Neural progenitor cell (in vitro differentiated cells): ENCODE results near the gene CEP85. TPM values are rescaled to one million over a fixed set of nuclear protein-coding genes. Genes with fewer than 3 reads are reported as not detected.
A peak's percentile ranks its signal among the peaks of the same experiment; 100 is the strongest.

Experiments used
- DNase-seq: peaks from one replicate; pipeline ENCODE4 v3.0.0-alpha.2; 2016; ENCODE audit warnings: low spot score
- H2AFZ ChIP-seq: fragments of 200-600 bp; sonication (generic); replicated peaks from 2 replicates; pipeline ENCODE4 v1.6.1; 2016; ENCODE audit warnings: antibody characterized with exemption
- H3F3A ChIP-seq: fragments of 200-600 bp; sonication (generic); 2 replicates; pipeline ENCODE4 v1.6.1; 2016; ENCODE audit warnings: antibody characterized with exemption, low read depth
- H3K27ac ChIP-seq: fragments of 200-600 bp; sonication (generic); 2 replicates; pipeline ENCODE4 v1.5.1; 2016; ENCODE audit warnings: mild to moderate bottlenecking
- H3K27me3 ChIP-seq: fragments of 200-600 bp; sonication (generic); 2 replicates; pipeline ENCODE4 v1.6.1; 2016; ENCODE audit warnings: mild to moderate bottlenecking, moderate library complexity
- H3K36me3 ChIP-seq: fragments of 200-600 bp; sonication (generic); 2 replicates; pipeline ENCODE4 v1.5.1; 2016
- H3K4me1 ChIP-seq: fragments of 200-600 bp; sonication (generic); 2 replicates; pipeline ENCODE4 v1.6.1; 2016; ENCODE audit warnings: mixed run types
- H3K4me2 ChIP-seq: fragments of 200-600 bp; sonication (generic); 2 replicates; pipeline ENCODE4 v1.6.1; 2016
- H3K4me3 ChIP-seq: fragments of 200-600 bp; sonication (generic); 2 replicates; pipeline ENCODE4 v1.5.1; 2016
- H3K79me2 ChIP-seq: fragments of 200-600 bp; sonication (generic); 2 replicates; pipeline ENCODE4 v1.6.1; 2016; ENCODE audit warnings: low read depth
- H3K9ac ChIP-seq: fragments of 200-600 bp; sonication (generic); 2 replicates; pipeline ENCODE4 v1.6.1; 2016
- H3K9me3 ChIP-seq: fragments of 200-600 bp; sonication (generic); 2 replicates; pipeline ENCODE4 v1.5.1; 2016; ENCODE audit warnings: low read depth
- H4K20me1 ChIP-seq: fragments of 200-600 bp; sonication (generic); 2 replicates; pipeline ENCODE4 v1.6.1; 2016; ENCODE audit warnings: low read depth
- H3K27ac Mint-ChIP-seq: 3 replicates; pipeline ENCODE4 v1.8.0; 2021; ENCODE audit warnings: mixed read lengths
- H3K27me3 Mint-ChIP-seq: 2 replicates; pipeline ENCODE4 v1.8.0; 2022; ENCODE audit warnings: low read depth, mild to moderate bottlenecking, inconsistent platforms, moderate library complexity, mixed read lengths; ENCODE audit not compliant: insufficient read depth
- H3K36me3 Mint-ChIP-seq: 3 replicates; pipeline ENCODE4 v1.8.0; 2021; ENCODE audit warnings: mixed read lengths
- H3K4me1 Mint-ChIP-seq: 3 replicates; pipeline ENCODE4 v1.8.0; 2021; ENCODE audit warnings: mixed read lengths
- H3K4me3 Mint-ChIP-seq: 3 replicates; pipeline ENCODE4 v1.8.0; 2021; ENCODE audit warnings: mild to moderate bottlenecking, moderate library complexity, mixed read lengths
- H3K9me3 Mint-ChIP-seq: 3 replicates; pipeline ENCODE4 v1.8.0; 2020; ENCODE audit warnings: mixed read lengths
- EZH2 ChIP-seq: fragments of 200-600 bp; sonication (generic); IDR thresholded peaks from 2 replicates; pipeline ENCODE4 v1.6.1; 2017; ENCODE audit warnings: antibody characterized with exemption, mild to moderate bottlenecking, moderate library complexity
- EZH2phosphoT487 ChIP-seq: fragments of 200-600 bp; sonication (generic); IDR thresholded peaks from 2 replicates; pipeline ENCODE4 v1.6.1; 2017; ENCODE audit warnings: antibody characterized with exemption
- total RNA-seq: library from RNA; depleted of rRNA; stranded (reverse); fragments of >200 nt; gene quantifications from 2 replicates; pipeline ENCODE4 v1.2.3, GENCODE V29; 2015; ENCODE audit warnings: low replicate concordance
- TF ChIP-seq, protein P1 (sequence below): fragments of 200-600 bp; sonication (generic); IDR thresholded peaks from 2 replicates; pipeline ENCODE4 v1.5.1; 2017; ENCODE audit warnings: antibody characterized with exemption, mild to moderate bottlenecking

Gene CEP85
- total RNA-seq, 1 donor from 2014 or later: 41.4 TPM

DNA sequence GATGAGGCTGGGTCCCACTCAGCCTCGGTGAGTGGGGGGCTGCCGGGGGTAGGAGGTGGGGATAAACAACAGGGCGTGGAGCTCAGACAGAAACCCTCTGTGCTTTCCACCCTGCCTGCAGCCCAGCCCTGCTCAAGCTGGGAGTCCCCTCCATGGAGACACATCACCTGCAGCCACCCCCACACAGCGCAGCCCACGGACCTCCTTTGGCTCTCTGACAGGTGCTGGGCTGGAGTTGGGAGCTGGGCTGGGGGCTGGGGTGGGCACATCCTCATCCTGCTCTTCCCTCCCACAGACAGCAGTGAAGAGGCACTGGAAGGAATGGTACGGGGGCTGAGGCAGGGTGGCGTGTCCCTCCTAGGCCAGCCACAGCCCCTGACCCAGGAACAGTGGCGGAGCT, 45.5 kb upstream of the CEP85 start:
- Mint-ChIP-seq H3K4me3 (no peak overlapping the region), H3K4me1 (peaks cover 17% of the 10 kb centered on the region), H3K27ac (no peak overlapping the region), H3K9me3 (peaks cover 4% of the 10 kb centered on the region), H3K36me3 (no peaks in the 10 kb centered on the region), H3K27me3 (peaks cover 11% of the 10 kb centered on the region)
- no peaks in the 10 kb centered on the region for H3K27me3 ChIP-seq
- no peak overlapping the region for H3K9ac ChIP-seq
- no peak overlapping the region for H3K27ac ChIP-seq
- peaks cover 4% of the 10 kb centered on the region for H3K4me1 ChIP-seq
- H4K20me1 ChIP-seq: no peaks in the 10 kb centered on the region
- H3K4me3 ChIP-seq: no peak overlapping the region
- TF ChIP-seq EZH2 (no peak), EZH2phosphoT487 (no peak)
- TF ChIP-seq, protein P1, sequence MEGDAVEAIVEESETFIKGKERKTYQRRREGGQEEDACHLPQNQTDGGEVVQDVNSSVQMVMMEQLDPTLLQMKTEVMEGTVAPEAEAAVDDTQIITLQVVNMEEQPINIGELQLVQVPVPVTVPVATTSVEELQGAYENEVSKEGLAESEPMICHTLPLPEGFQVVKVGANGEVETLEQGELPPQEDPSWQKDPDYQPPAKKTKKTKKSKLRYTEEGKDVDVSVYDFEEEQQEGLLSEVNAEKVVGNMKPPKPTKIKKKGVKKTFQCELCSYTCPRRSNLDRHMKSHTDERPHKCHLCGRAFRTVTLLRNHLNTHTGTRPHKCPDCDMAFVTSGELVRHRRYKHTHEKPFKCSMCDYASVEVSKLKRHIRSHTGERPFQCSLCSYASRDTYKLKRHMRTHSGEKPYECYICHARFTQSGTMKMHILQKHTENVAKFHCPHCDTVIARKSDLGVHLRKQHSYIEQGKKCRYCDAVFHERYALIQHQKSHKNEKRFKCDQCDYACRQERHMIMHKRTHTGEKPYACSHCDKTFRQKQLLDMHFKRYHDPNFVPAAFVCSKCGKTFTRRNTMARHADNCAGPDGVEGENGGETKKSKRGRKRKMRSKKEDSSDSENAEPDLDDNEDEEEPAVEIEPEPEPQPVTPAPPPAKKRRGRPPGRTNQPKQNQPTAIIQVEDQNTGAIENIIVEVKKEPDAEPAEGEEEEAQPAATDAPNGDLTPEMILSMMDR: no peak
- no peak overlapping the region for H3K4me2 ChIP-seq
- H3K79me2 ChIP-seq: no peaks in the 10 kb centered on the region
- no peak overlapping the region for H2AFZ ChIP-seq
- no peaks in the 10 kb centered on the region for H3K36me3 ChIP-seq
- DNase-seq: no peak
- H3F3A ChIP-seq: no peaks in the 10 kb centered on the region
- H3K9me3 ChIP-seq: no peaks in the 10 kb centered on the region

DNA sequence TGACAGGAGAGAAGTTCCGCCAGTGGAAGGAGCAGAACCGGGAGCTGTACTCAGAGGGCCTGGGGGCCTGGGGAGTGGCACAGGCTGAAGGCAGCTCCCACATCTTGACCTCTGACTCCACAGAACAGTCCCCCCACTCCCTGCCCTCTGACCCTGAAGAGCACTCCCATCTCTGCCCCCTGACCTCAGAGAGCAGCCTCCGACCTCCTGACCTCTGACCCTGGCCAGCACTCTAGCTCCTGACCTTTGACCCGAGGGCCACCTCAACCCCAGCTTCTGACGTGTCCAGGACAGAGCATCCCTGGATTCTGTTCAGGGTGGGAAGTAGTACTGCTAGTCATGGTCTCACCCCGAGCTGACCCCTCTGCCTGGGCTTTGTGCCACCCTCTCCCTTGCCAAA, 44.7 kb upstream of the CEP85 start:
- peaks cover 17% of the 10 kb centered on the region for H3K4me1 Mint-ChIP-seq
- Histone ChIP-seq H3K27me3 (no peaks in the 10 kb centered on the region), H2AFZ (no peak overlapping the region), H3K9me3 (no peaks in the 10 kb centered on the region), H3K4me3 (no peak overlapping the region), H3K27ac (no peak overlapping the region), H4K20me1 (no peaks in the 10 kb centered on the region), H3K9ac (no peak overlapping the region), H3K4me2 (no peak overlapping the region), H3K36me3 (no peaks in the 10 kb centered on the region), H3F3A (no peaks in the 10 kb centered on the region), H3K79me2 (no peaks in the 10 kb centered on the region), H3K4me1 (peaks cover 4% of the 10 kb centered on the region)
- DNase-seq: no peak
- peaks cover 4% of the 10 kb centered on the region for H3K9me3 Mint-ChIP-seq
- TF ChIP-seq, protein P1: no peak
- TF ChIP-seq EZH2 (no peak), EZH2phosphoT487 (no peak)
- H3K36me3 Mint-ChIP-seq: no peaks in the 10 kb centered on the region
- H3K4me3 Mint-ChIP-seq: no peak overlapping the region
- peak overlapping the region; percentile 62 for H3K27ac Mint-ChIP-seq
- peaks cover 11% of the 10 kb centered on the region for H3K27me3 Mint-ChIP-seq

DNA sequence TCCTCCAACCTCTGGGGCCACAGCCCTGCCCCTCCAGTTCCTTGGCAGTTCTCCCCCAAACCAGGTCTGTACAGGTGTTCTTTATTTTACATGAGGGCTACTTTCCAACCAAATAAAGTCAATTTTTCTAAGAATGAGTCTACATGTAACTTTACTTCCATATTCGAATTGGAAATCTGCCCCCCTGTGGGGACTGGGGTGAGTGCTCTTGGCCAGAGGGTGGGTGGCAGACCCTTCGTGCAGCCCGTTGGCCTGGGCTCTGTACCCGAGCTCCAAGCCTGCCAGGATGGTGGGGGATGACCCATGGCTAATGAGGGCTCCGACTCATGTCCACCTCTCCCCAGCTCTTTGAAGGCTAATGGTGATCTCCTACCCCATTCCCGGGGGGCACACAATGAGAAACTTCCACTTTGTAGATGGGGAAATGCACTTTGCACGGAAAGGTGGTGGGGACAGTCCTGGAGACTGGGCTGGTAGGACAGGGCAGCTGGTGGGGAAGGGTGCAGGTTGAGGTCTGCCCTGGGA, 44.2 kb upstream of the CEP85 start:
- Histone ChIP-seq H3K4me3 (no peak overlapping the region), H3F3A (no peaks in the 10 kb centered on the region), H3K9ac (no peak overlapping the region), H2AFZ (no peak overlapping the region), H3K27ac (no peak overlapping the region), H4K20me1 (no peaks in the 10 kb centered on the region), H3K27me3 (no peaks in the 10 kb centered on the region), H3K4me1 (peaks cover 4% of the 10 kb centered on the region), H3K79me2 (no peaks in the 10 kb centered on the region), H3K36me3 (no peaks in the 10 kb centered on the region), H3K4me2 (no peak overlapping the region), H3K9me3 (no peaks in the 10 kb centered on the region)
- H3K27ac Mint-ChIP-seq: peak overlapping the region; percentile 62
- no peak overlapping the region for H3K4me3 Mint-ChIP-seq
- DNase-seq: no peak
- peaks cover 4% of the 10 kb centered on the region for H3K9me3 Mint-ChIP-seq
- peaks cover 11% of the 10 kb centered on the region for H3K27me3 Mint-ChIP-seq
- peaks cover 17% of the 10 kb centered on the region for H3K4me1 Mint-ChIP-seq
- no peaks in the 10 kb centered on the region for H3K36me3 Mint-ChIP-seq
- TF ChIP-seq EZH2phosphoT487 (no peak), EZH2 (no peak)
- TF ChIP-seq, protein P1: no peak
